PC-9 (cell line): ENCODE results near the gene MCTP2. TPM values are rescaled to one million over a fixed set of nuclear protein-coding genes. Genes with fewer than 3 reads are reported as not detected.
A peak's percentile ranks its signal among the peaks of the same experiment; 100 is the strongest.

ENCODE experiments used
- BruUV-seq: library from RNA; stranded (reverse); fragments of 400-500 nt; replicated peaks from 2 replicates; lab custom pipeline; 2021; lab: Mats Ljungman, UMichigan
- CTCF ChIA-PET: fragments of 300-600 bp; sonication (Branson Sonifier 250); formaldehyde crosslinking; loops from one replicate; lab custom pipeline; 2022; ENCODE audit warnings: antibody characterized with exemption; lab: Charles Lee
- POLR2A ChIA-PET: fragments of 300-600 bp; sonication (Branson Sonifier 250); formaldehyde crosslinking; loops from one replicate; lab custom pipeline; 2022; ENCODE audit warnings: antibody characterized with exemption; ENCODE audit not compliant: unreplicated experiment; lab: Charles Lee
- DNase-seq, 2 experiments: peaks; one replicate each; pipeline versions ENCODE4 v3.0.0 to v3.0.0-alpha.2; 2015 to 2022; ENCODE audit warnings: mixed read lengths in 1 of 2
- H2AFZ ChIP-seq: fragments of 200-600 bp; sonication (generic); 2 replicates; pipeline ENCODE4 v1.8.1; 2017; ENCODE audit warnings: antibody characterized with exemption
- H3F3A ChIP-seq: fragments of 200-600 bp; sonication (generic); 2 replicates; pipeline ENCODE4 v1.8.1; 2017; ENCODE audit warnings: antibody characterized with exemption, mild to moderate bottlenecking, low read depth; ENCODE audit not compliant: insufficient read depth
- H3K27ac ChIP-seq: fragments of 200-600 bp; sonication (generic); 2 replicates; pipeline ENCODE4 v1.6.1; 2016; ENCODE audit warnings: mixed run types
- H3K27me3 ChIP-seq: fragments of 200-600 bp; sonication (generic); 2 replicates; pipeline ENCODE4 v1.6.1; 2016; ENCODE audit warnings: low read depth, mixed run types; ENCODE audit not compliant: insufficient read depth
- H3K36me3 ChIP-seq: fragments of 200-600 bp; sonication (generic); 2 replicates; pipeline ENCODE4 v1.6.1; 2016; ENCODE audit warnings: low read depth, mixed run types
- H3K4me1 ChIP-seq: fragments of 200-600 bp; sonication (generic); replicated peaks from 2 replicates; pipeline ENCODE4 v1.6.1; 2016; ENCODE audit warnings: mixed run types; ENCODE audit not compliant: insufficient read depth
- H3K4me2 ChIP-seq: fragments of 200-600 bp; sonication (generic); 2 replicates; pipeline ENCODE4 v1.6.1; 2017; ENCODE audit warnings: mixed run types
- H3K4me3 ChIP-seq: fragments of 200-600 bp; sonication (generic); 2 replicates; pipeline ENCODE4 v1.6.1; 2016; ENCODE audit warnings: mixed run types
- H3K79me2 ChIP-seq: fragments of 200-600 bp; sonication (generic); 2 replicates; pipeline ENCODE4 v1.6.1; 2017; ENCODE audit warnings: low read depth, mixed run types
- H3K9me2 ChIP-seq: fragments of 200-600 bp; sonication (generic); 2 replicates; pipeline ENCODE4 v1.8.1; 2017; ENCODE audit warnings: mild to moderate bottlenecking; ENCODE audit not compliant: insufficient read depth
- H3K9me3 ChIP-seq: fragments of 200-600 bp; sonication (generic); 2 replicates; pipeline ENCODE4 v1.8.1; 2016; ENCODE audit warnings: low read depth; ENCODE audit not compliant: insufficient read depth
- H4K20me1 ChIP-seq: fragments of 200-600 bp; sonication (generic); 2 replicates; pipeline ENCODE4 v1.8.1; 2017; ENCODE audit not compliant: insufficient read depth
- CTCF ChIP-seq: fragments of 200-600 bp; sonication (generic); conservative IDR thresholded peaks from 2 replicates; pipeline ENCODE4 v1.6.1; 2017; ENCODE audit warnings: mixed run types, antibody characterized with exemption, mild to moderate bottlenecking, moderate library complexity
- EZH2 ChIP-seq: fragments of 200-600 bp; sonication (generic); IDR thresholded peaks from 2 replicates; pipeline ENCODE4 v1.8.0; 2017; ENCODE audit warnings: antibody characterized with exemption, low read depth
- intact Hi-C: fragments of 100-400 bp; cut with micrococcal nuclease; formaldehyde crosslinking; loops from one replicate; pipeline ENCODE4 v1.10.0; 2022; ENCODE audit not compliant: unreplicated experiment
- total RNA-seq: library from RNA; stranded (reverse); gene quantifications from 2 replicates; pipeline ENCODE4 v1.2.3, GENCODE V29; 2021

MCTP2 gene
- total RNA-seq, 1 experiment from 2014 or later = 5.7 TPM

GRCh38 chr15:94411846-94412245, 180.5 kb downstream of the MCTP2 start:
- Histone ChIP-seq H3K27me3 (no peaks in the 10 kb centered on the region), H4K20me1 (no peaks in the 10 kb centered on the region), H3F3A (no peaks in the 10 kb centered on the region), H3K27ac (no peak overlapping the region), H3K4me3 (no peak overlapping the region), H3K9me3 (no peaks in the 10 kb centered on the region), H3K4me1 (no peaks in the 10 kb centered on the region), H3K36me3 (no peaks in the 10 kb centered on the region), H2AFZ (no peak overlapping the region), H3K9me2 (no peaks in the 10 kb centered on the region), H3K79me2 (no peaks in the 10 kb centered on the region), H3K4me2 (no peak overlapping the region)
- CTCF ChIA-PET = no interaction called here
- POLR2A ChIA-PET = no interaction called here
- DNase-seq = no peak
- TF ChIP-seq EZH2 (no peak), CTCF (no peak)
- intact Hi-C loops = no loop called here
- no TSS peak for BruUV-seq

GRCh38 chr15:94412979-94413746, 181.8 kb downstream of the MCTP2 start:
- H4K20me1 ChIP-seq = no peaks in the 10 kb centered on the region; the same call in 1 of the 2 replicates
- H3K79me2 ChIP-seq = no peaks in the 10 kb centered on the region
- H2AFZ ChIP-seq = no peak overlapping the region
- ChIA-PET POLR2A (no interaction called here), CTCF (no interaction called here)
- H3K36me3 ChIP-seq = no peaks in the 10 kb centered on the region
- no peaks in the 10 kb centered on the region for H3K9me3 ChIP-seq
- H3K4me1 ChIP-seq = no peaks in the 10 kb centered on the region
- TF ChIP-seq CTCF = peak; percentile 68
- TF ChIP-seq EZH2 = no peak
- no peaks in the 10 kb centered on the region for H3F3A ChIP-seq
- no peak overlapping the region for H3K27ac ChIP-seq
- no peak overlapping the region for H3K4me2 ChIP-seq
- intact Hi-C loops = no loop called here
- H3K9me2 ChIP-seq = no peaks in the 10 kb centered on the region
- BruUV-seq = no TSS peak
- no peak overlapping the region for H3K4me3 ChIP-seq
- DNase-seq = no peak
- no peaks in the 10 kb centered on the region for H3K27me3 ChIP-seq

GRCh38 chr15:94414916-94415315, 183.6 kb downstream of the MCTP2 start:
- Histone ChIP-seq H2AFZ (no peak overlapping the region), H3K36me3 (no peaks in the 10 kb centered on the region), H3K4me3 (no peak overlapping the region), H3K27ac (no peak overlapping the region), H3K27me3 (no peaks in the 10 kb centered on the region), H3K9me3 (no peaks in the 10 kb centered on the region), H3K9me2 (no peaks in the 10 kb centered on the region), H3K4me1 (no peaks in the 10 kb centered on the region), H3F3A (no peaks in the 10 kb centered on the region), H3K4me2 (no peak overlapping the region), H3K79me2 (no peaks in the 10 kb centered on the region), H4K20me1 (no peaks in the 10 kb centered on the region; the same call in 1 of the 2 replicates)
- intact Hi-C loops = no loop called here
- CTCF ChIA-PET = no interaction called here
- POLR2A ChIA-PET = no interaction called here
- no TSS peak for BruUV-seq
- no peak for TF ChIP-seq EZH2
- TF ChIP-seq CTCF = no peak
- no peak for DNase-seq
